ENCODE data around the gene ACKR3. TPM values are rescaled to one million over a fixed set of nuclear protein-coding genes. Genes with fewer than 3 reads are reported as not detected.

ACKR3 gene
- total and polyA plus RNA-seq, 9 donors = 4.6 to 22.7 (median 7.9) TPM

- no peaks in the 10 kb centered on the region for H3K36me3 ChIP-seq
- no peak overlapping the region for H3K27ac ChIP-seq
- intact Hi-C loops (cut with DNase I) = no loop called here
- WGBS, 3 donors = 69 to 84% (median 80%) methylated on average over 6 of the region's 6 CpGs
- no peak for DNase-seq
- no peaks in the 10 kb centered on the region for H3K27me3 ChIP-seq
- no peaks in the 10 kb centered on the region for H3K9me3 ChIP-seq
- TF ChIP-seq POLR2A (IDR thresholded peaks at IDR 0.05) = no peak
- no peak for TF ChIP-seq EP300 (IDR thresholded peaks at IDR 0.05)
- no peak for TF ChIP-seq CTCF (IDR thresholded peaks at IDR 0.05)
- H3K4me1 ChIP-seq (ENCODE audit: insufficient read depth) = no peaks in the 10 kb centered on the region
- H3K4me3 ChIP-seq = no peak overlapping the region
Observed at GRCh38 chr2:236617221-236617737, 47.7 kb downstream of the ACKR3 start.

GRCh38 chr2:236617796-236618195 lies 48.2 kb downstream of the ACKR3 start:
- no peak overlapping the region for H3K27ac ChIP-seq

GRCh38 chr2:236618370-236618769 lies 48.7 kb downstream of the ACKR3 start:
- no peaks in the 10 kb centered on the region for H3K4me1 ChIP-seq (ENCODE audit: insufficient read depth)
- H3K9me3 ChIP-seq = no peaks in the 10 kb centered on the region
- TF ChIP-seq EP300 (IDR thresholded peaks at IDR 0.05) (no peak), CTCF (IDR thresholded peaks at IDR 0.05) (no peak), POLR2A (IDR thresholded peaks at IDR 0.05) (no peak)
- no peaks in the 10 kb centered on the region for H3K27me3 ChIP-seq
- H3K27ac ChIP-seq = no peak overlapping the region
- no peaks in the 10 kb centered on the region for H3K36me3 ChIP-seq
- intact Hi-C loops (cut with DNase I) = no loop called here
- no peak overlapping the region for H3K4me3 ChIP-seq
- 64 to 77% (median 77%) methylated on average over 7 of the region's 7 CpGs for WGBS, 3 donors
- no peak for DNase-seq

More at GRCh38 chr2:236617796-236618195, 48.2 kb downstream of the ACKR3 start:
- intact Hi-C loops (cut with DNase I) = no loop called here
- no peaks in the 10 kb centered on the region for H3K9me3 ChIP-seq
- H3K4me3 ChIP-seq = no peak overlapping the region
- no peak for TF ChIP-seq CTCF (IDR thresholded peaks at IDR 0.05)
- no peak for TF ChIP-seq EP300 (IDR thresholded peaks at IDR 0.05)
- no peak for TF ChIP-seq POLR2A (IDR thresholded peaks at IDR 0.05)
- H3K36me3 ChIP-seq = no peaks in the 10 kb centered on the region
- 87 to 95% (median 89%) methylated on average over 10 of the region's 10 CpGs for WGBS, 3 donors
- no peaks in the 10 kb centered on the region for H3K4me1 ChIP-seq (ENCODE audit: insufficient read depth)
- no peak for DNase-seq
- no peaks in the 10 kb centered on the region for H3K27me3 ChIP-seq

GRCh38 chr2:236619910-236620612 lies 50.4 kb downstream of the ACKR3 start:
- H3K4me1 ChIP-seq (ENCODE audit: insufficient read depth) = no peaks in the 10 kb centered on the region
- WGBS, 3 donors = 59 to 69% (median 68%) methylated on average over 5 of the region's 5 CpGs
- no peak overlapping the region for H3K27ac ChIP-seq
- no peaks in the 10 kb centered on the region for H3K9me3 ChIP-seq
- H3K36me3 ChIP-seq = no peaks in the 10 kb centered on the region
- H3K27me3 ChIP-seq = no peaks in the 10 kb centered on the region
- no peak for DNase-seq
- intact Hi-C loops (cut with DNase I) = no loop called here
- TF ChIP-seq POLR2A (IDR thresholded peaks at IDR 0.05) = no peak
- TF ChIP-seq CTCF (IDR thresholded peaks at IDR 0.05) = no peak
- no peak for TF ChIP-seq EP300 (IDR thresholded peaks at IDR 0.05)
- H3K4me3 ChIP-seq = no peak overlapping the region

All from ovary (tissue), 9 donors.